Measurements from ENCODE around the gene SUMF1.
"Not testable (repeated sequence)": the region's sequence is repeated elsewhere in the genome, so short reads cannot be mapped to it uniquely, and the experiment has no call there.

Gene SUMF1

DNA sequence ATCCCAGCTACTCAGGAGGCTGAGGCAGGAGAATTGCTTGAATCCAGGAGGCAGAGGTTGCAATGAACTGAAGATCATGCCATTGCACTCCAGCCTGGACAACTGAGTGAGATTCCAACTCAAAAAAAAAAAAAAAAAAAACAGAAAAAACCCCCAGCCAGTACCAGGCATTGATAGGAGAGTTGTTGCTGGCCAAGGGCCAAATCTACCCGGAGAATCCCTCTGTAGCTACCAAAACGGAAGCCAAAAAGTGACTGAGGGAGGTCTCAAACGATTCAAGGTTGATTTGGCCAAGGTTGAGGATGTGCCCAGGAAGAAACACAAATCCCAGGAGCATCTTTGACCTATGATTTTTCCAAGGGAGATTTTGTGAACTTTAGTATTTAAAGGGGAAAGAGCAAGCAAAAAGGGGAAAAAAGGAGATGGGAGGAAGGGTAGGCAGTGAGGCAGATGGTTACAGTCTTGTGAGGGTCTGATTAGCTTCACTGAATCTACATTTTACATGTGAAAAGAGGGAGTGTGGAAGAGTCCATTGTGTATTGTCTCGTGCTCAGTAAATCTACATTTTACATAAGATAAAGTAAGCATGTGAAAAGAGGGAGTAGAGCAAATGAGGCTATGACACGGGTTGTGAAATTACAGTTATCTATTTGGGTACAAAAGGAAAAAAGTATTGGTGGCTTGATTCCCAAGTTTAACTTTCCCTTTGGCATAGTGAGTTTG lies 131.1 kb downstream of the SUMF1 start:
- DNase-seq (ENCODE audit: low read depth): no peak

GRCh38 chr3:4334548-4334947 lies 132.5 kb downstream of the SUMF1 start:
- DNase-seq (ENCODE audit: low read depth): no peak

DNA sequence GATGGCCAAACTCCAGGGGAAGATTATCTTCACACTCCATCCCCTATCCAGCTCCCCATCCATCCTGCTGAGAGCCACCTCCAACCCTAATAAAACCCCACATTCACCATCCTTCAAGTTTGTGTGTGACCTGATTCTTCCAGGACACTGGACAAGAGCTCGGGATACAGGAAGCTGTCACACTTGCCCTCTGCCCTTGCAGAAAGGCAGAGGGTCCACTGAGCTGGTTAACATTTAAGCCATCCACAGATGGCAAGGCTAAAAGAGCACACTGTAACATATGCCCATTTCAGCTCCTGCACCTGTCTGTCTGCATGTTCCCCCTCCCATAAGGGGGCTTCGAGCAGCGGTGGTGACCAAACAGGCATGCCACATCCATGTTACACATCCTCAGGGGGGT lies 134.1 kb downstream of the SUMF1 start:
- no peak for DNase-seq (ENCODE audit: low read depth)

- DNase-seq (ENCODE audit: low read depth): no peak
These were observed 134.5 kb downstream of the SUMF1 start for GRCh38 chr3:4332574-4332973.

GRCh38 chr3:4332111-4332510 lies 135.0 kb downstream of the SUMF1 start:
- DNase-seq (ENCODE audit: low read depth): no peak

- DNase-seq (ENCODE audit: low read depth): not testable (repeated sequence)
These were observed 137.3 kb downstream of the SUMF1 start for GRCh38 chr3:4329806-4330205.

DNA sequence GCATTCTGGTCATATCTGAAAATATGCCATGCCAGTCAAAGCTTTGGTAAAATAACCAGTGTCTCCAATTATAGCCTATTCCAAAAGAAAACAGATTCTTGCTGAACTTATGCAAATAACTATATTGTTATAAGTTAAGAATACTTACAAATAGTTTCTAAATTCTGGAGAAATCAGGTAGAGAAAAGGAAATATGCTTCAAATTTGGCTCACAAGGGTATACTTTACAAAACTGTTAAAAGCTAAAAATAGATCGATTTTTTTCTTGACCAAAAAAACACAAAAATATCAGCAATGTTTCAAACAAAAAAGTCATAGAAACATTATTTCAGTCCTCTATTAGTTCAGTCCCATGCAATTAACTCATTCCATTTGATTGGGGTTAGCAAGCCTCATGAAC lies 140.2 kb downstream of the SUMF1 start:
- DNase-seq (ENCODE audit: low read depth): no peak

DNA sequence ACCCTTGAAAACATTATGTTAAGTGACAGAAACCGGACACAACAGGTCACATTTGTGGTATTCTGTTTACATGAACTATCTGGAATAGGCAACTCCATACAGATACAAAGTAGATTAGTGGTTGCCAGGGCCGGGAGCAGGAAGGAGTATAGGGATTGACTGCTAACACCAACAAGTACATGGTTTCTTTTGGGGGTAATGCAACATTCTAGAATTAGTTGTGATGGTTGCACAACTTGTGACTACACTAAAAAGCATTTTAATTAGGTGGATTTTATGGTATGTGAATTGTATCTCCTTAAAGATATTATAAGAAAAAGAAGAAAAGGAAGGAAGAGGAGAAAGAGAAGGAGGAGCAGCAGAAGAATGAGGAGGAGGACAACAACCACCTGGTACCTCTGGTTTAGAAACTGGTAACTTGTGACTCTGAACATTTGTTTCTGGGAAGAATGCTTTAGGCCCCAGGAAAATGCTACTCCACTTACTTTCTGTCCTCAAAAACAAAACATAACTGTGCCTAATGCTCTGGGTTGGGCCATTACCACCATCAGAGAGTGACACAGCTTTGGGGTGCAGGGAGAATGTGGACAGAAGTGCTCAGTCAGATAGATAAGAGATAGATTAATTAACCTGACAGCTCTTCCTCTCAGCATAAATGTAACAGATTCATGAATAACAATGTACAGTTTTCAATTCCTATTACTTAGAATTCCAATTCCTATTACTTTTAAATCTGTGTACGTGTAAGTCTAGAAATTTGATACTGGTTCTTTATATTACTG lies 143.6 kb downstream of the SUMF1 start:
- DNase-seq (ENCODE audit: low read depth): no peak

- DNase-seq (ENCODE audit: low read depth): peak; percentile 8
These were observed 144.4 kb downstream of the SUMF1 start for GRCh38 chr3:4322635-4323034.

GRCh38 chr3:4321732-4322131 lies 145.3 kb downstream of the SUMF1 start:
- DNase-seq (ENCODE audit: low read depth): no peak

GRCh38 chr3:4320096-4320911 lies 146.8 kb downstream of the SUMF1 start:
- DNase-seq (ENCODE audit: low read depth): no peak

DNA sequence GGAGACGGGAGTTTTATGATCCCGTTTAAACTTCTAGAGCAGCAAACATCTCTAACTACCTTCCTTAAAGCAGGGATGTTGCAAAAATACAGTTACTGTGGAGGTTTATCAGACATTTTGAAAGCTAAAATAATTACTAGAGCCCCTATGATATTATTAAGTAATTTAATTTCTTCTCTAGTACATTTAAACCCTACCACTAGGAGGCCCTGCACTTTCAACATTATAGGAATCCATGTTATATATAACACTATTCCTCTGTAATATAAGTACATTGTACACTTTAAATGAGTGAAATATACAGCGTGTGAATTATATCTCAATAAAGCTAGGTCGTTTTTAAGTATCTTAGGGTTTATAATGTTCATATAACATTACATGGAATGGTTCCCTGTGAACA lies 152.4 kb downstream of the SUMF1 start:
- no peak for DNase-seq (ENCODE audit: low read depth)

- no peak for DNase-seq (ENCODE audit: low read depth)
These were observed 153.3 kb downstream of the SUMF1 start for GRCh38 chr3:4313606-4314293.

DNA sequence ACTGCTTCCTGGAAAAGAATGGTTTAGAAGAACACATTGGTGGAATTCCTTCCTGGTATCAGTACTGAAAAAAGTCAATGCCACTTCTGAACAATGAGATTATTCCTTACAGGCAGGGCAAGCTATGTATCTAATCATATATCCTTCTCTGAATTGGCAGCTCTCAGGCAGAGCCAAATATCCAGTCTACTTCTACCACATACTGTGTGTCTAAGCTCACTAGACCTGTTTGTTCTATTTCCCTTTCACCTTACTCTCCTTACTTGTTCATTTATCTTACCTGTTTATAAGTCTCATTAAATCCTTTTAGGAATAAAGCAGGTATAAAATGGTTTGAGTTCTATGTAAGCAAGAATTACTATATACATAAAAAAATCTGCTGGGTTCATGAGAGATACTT lies 155.6 kb downstream of the SUMF1 start:
- no peak for DNase-seq (ENCODE audit: low read depth)

Measured in HS-5 (cell line).